ENCODE measurements around the gene ATAT1.

Gene ATAT1

DNA sequence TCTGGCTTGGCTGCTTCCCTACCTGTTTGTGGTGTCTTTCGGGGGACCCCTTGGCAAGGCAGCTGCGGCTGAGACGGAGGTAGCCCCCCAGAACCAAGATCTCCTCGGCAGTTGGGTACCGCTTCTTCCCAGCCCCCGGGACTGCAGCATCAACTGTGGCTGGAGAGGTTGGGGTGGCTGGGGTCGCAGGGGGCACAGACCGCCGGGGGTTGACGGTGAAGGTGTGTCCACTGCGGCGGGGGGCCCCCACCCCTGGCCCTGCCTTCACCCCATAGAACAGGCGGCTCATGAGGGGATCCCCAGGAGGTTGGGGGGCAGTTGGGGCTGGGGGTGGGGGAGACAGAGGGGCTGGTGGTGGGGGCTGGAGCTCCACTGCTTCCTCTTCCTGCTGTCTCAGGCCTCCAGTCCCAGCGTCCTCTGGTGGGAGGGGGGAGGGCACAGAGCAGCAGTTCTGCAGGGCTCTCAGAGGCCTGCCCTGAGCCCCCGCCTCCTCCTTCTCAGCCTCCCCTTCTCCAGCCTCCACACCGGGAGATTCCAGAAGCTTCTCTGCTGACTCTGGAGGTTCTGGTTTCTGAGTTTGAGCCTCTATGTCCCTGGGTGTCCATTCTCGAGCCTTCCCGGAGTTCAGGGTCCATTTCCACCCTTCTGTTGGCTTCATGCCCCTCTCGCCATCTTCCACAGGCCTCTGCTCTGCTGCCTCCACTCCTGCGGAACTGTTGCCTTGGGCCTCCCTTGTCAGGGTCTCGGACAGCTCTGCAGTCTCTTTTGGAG is 57.9 kb downstream of the ATAT1 start:
- DNase-seq = peak; percentile 74

- DNase-seq = peak; percentile 52
These were observed 58.7 kb downstream of the ATAT1 start for GRCh38 chr6:30685157-30686008.

DNA sequence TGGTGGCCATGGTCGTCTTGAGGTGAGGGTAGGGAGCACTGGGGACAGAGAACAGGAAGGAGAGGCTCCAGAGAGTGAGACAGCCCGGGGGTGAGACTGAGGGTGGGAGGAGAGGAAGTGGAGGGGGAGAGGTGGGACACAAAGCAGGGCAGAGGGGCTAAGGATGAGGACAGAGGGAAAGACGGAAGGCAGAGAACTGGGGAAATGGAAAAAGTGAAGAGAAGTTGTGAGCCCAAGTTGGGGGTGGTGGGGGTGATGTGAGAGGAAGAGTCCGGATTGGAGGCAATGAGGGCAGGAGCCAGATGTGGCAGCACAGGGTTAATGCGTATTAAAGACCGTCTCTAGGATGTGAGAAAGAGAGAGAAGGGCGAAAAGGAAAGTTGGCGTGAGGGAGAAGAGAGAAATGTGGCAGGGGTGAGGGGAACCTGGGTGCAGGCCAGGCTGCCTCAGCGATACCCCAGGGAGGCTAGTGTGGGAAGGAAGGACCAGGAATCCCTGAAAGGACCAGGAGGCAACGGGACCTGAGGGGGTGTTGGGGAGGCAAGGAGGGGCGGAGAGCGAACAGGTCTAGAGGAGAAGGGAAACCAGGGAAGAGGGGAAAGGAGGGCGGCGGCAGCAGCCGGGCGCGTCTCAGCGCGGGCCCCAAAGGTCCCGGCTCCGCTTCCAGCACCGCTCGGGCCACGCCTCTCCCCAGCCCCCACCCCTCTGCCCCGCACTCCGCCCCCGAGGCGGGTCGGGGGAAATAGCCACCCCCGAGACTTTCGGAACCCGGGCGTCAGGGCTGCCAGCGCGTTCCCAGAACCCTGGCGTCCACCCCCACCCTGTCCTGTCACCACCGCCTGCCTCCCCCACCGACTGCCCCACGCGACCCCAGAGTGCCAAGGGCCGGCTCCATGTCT is 59.6 kb downstream of the ATAT1 start, which contains the start of gene PPP1R18:
Gene PPP1R18 (minus strand): TSS at position 637 of the 899 bp plus-strand sequence. CDS start 627 bp downstream, at position 10.
- DNase-seq = peak; percentile 91

DNA sequence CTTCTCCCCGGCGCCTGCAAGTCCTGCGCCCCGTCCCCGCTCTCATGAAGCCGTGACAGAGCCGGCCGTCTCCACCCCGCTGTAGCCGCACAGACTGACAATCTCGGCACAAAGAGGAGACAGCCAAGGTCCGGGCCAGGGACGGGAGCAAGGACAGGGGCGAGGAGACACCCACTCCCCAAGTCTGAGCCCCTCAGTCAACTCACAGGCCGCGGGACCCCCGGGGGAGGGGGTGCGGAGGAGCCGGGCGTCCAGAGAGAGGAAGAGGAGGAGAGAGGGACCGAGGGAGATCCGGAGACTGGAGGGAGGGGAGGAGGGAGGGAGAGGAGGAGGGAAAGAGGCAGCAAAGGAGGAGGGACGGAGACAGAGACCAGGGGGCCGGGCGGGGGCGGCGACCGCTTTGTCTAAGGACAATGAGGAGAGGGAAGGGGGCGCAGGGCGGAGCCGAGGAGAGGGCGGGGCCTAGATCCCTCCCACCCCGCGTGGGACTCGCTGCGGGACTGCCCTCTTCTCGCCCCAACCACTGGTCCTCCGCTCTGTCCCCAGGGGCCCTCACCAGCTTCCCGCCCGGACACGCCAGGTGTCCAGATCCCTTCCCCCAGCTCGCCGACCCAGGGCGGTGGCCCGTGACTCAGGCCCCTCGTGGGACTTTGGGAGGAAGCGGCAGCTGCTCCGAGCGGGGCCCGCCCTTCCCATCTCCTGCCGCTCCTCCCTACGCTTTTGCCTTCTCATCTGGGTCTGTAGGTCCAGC is 60.4 kb downstream of the ATAT1 start:
- peak; percentile 94 for DNase-seq

- DNase-seq = peak; percentile 33
These were observed 61.2 kb downstream of the ATAT1 start for GRCh38 chr6:30687659-30688431.

- no peak for DNase-seq
These were observed 61.9 kb downstream of the ATAT1 start for GRCh38 chr6:30688569-30688968.

DNA sequence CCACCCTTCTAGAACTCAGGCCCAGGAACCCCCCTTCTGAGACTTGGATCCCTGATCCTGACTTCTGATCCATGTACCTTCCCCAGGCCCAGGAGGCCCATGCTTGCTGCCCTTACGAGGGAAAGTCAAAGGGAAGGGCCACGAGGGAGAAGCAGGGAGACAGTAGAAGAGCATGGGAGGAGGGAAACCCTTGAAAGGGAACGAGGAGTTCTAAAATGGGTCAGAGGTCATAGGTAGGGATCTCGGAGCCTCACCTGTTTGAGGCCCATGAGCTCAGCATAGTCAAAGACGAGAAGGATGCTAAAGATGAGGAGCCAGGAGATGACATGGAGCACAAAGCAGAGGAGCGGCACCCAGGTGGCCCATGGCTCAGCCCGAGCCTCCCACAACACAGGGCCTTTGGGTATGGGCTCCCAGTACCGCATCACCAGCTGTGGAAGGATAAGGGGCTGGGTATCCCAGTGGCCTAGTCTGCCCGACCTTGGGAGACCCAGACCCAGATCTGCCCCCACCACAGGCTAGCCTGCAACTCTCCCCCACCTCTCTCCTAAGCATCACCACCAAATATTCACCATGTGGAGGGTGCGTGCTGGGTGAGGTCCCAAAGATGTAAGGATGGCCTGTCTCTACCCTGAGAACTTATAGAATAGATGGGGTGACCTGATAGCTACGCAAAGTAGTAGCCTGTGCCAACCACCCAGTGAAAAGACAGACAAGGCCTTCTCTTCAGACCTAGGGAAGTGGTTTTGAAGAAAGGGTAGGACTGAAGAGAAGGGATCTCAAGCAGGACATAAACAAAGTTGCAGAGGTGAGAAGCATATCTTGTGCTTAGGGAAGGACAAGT is 62.6 kb downstream of the ATAT1 start:
- no peak for DNase-seq

DNA sequence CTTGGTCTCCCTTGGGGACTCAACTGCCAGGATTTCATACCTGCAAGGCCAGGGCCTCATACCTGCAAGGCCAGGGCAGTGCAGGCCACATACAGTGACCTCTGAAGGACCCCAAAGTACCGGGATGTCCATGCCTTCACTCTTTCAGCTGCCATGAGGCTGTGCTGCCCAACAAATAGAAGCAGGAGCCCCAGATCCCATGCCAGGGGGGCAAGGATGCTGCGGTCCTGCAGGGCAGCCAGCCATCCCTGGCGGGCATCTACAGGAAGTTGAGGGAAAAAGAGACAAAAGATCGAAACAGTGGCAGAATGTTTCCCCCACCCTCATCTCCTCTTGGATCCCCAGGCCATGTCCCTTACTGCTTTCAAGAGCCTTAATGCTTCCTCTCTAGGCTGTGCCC is 63.3 kb downstream of the ATAT1 start:
- DNase-seq = no peak

GRCh38 chr6:30690403-30691207 is 63.9 kb downstream of the ATAT1 start, which contains the start of gene NRM:
Gene NRM, minus strand, starts transcription at chr6:30690984. Its CDS starts 10 bp downstream, at chr6:30690974.
- DNase-seq = peak; percentile 87

DNA sequence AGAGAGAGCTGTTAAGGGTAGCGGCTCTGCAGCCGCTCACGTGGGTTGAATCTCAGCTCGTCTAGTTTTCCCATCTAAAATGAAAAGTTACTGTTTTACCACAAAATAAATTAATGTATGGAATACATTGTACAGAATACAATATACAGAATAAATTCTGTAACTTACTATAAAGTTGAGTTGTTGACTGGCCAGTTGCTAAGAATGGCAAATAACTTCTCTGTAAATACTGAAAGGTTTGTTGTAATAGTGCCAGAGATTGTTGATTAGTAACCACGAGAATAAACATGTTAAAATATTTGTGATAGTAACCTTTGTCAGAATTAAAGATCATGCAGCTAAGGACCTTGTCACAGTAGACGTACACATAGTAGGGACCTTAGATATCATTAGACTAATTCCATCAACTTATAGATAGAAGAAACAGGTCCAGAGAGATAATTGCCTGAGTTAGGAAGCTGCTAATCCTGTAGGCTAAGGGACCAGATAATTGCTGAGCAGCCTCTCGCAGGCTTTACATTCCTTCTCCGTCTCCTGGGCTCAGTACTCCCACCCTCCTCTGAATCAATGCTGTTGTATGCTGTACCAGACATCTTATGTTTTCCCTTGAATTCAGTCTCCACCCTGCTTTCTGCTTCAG is 64.7 kb downstream of the ATAT1 start:
- no peak for DNase-seq

All from stimulated activated CD8-positive, alpha-beta memory T cell treated with anti-CD3 and anti-CD28 coated beads, Interleukin-4, amount 100 ng/mL, for 48 hours (primary cell).